H1 (cell line): ENCODE measurements around the gene FAM221B. TPM values are rescaled to one million over a fixed set of nuclear protein-coding genes. Genes with fewer than 3 reads are reported as not detected.

ENCODE experiments used
- BCL11A ChIP-seq, 2 experiments: IDR thresholded peaks; one replicate each; pipeline ENCODE4 v1.6.1; 2011; ENCODE audit warnings: low read depth in 2 of 2, low read length in 2 of 2, mild to moderate bottlenecking in 2 of 2
- GABPA ChIP-seq: IDR thresholded peaks from 2 replicates; pipeline ENCODE4 v1.6.1; 2011; ENCODE audit warnings: mild to moderate bottlenecking, low read length, moderate library complexity, borderline replicate concordance; ENCODE audit not compliant: insufficient read depth
- SIRT6 ChIP-seq: IDR thresholded peaks from one replicate; pipeline ENCODE4 v1.7.1; 2012; ENCODE audit warnings: low read length, inconsistent platforms
- SIX5 ChIP-seq: IDR thresholded peaks from 2 replicates; pipeline ENCODE4 v1.6.1; 2011; ENCODE audit warnings: mild to moderate bottlenecking, low read depth, low read length
- SP4 ChIP-seq: IDR thresholded peaks from 2 replicates; pipeline ENCODE4 v1.6.1; 2012; ENCODE audit warnings: low read length, inconsistent platforms
- SRF ChIP-seq: IDR thresholded peaks from 2 replicates; pipeline ENCODE4 v1.6.1; 2011; ENCODE audit warnings: mild to moderate bottlenecking, low read depth, low read length, moderate library complexity
- TBP ChIP-seq: IDR thresholded peaks from 2 replicates; pipeline ENCODE4 v1.6.1; 2011; ENCODE audit warnings: low read depth, low read length, improper control_type of control experiment
- polyA plus RNA-seq, 7 experiments: library from polyadenylated mRNA; depleted of rRNA in 3 of 7; stranded (reverse) in 5 of 7; unstranded in 2 of 7; fragments of >200 nt in 5 of 7; fragments of 200-250 nt in 2 of 7; gene quantifications; 1 replicate in 5 of 7; 2 replicates in 1 of 7; 4 replicates in 1 of 7; pipeline versions ENCODE4 v1.2.1 to v1.2.3, GENCODE V29; 2011 to 2013; ENCODE audit warnings: missing spikeins in 2 of 7, mixed read lengths in 2 of 7
- total RNA-seq: library from RNA; stranded (reverse); fragmentation: NEBNext Ultra II Directional; extraction: Animal tissue kit (Norgen Biotek cat#: 25700); gene quantifications from 2 replicates; pipeline ENCODE4 v1.2.1, GENCODE V29; 2021

FAM221B gene
- total and polyA plus RNA-seq, 2 of the 8 experiments (the other 6 are each of a cell fraction or from before 2014, with no cell fraction given): not detected

DNA sequence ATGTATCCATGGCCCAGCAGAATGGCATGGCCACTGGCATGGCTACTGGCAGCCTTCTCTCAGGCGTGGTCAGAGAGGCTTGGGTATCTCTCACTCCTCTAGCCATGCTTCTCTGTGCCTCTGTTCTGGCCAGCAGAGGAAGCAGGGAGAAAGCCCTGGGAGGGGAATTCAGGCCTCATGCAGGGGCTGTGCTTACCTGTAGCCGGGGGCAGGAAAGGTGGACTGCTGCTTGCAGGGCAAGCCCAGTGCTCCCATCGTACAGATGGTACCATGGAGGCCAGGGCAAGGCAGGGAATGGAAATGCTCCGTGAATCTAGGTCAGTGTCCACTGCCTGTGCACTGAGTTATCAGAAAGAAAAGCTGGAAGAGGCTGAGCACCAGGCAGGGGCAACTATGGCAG is 39.0 kb upstream of the FAM221B start (continued):
- TF ChIP-seq SIX5 (no peak), SP4 (no peak), GABPA (no peak), SIRT6 (no peak), BCL11A (IDR thresholded peaks at IDR 0.05; ENCODE audit: low read depth in 2 of 2, low read length in 2 of 2) (no peak), TBP (no peak), SRF (no peak)
- TF ChIP-seq, all 59 proteins: peak for 0
